HG03095 (cell line): Measurements from ENCODE around the gene TM9SF4.
"Not testable (repeated sequence)": the region's sequence is repeated elsewhere in the genome, so short reads cannot be mapped to it uniquely, and the experiment has no call there.

Experiments
- ATAC-seq: cut with Tn5 transposase; IDR thresholded peaks from one replicate; pipeline ENCODE4 v1.9.1; 2021; ENCODE audit warnings: moderate library complexity; ENCODE audit not compliant: unreplicated experiment

The TM9SF4 gene

DNA sequence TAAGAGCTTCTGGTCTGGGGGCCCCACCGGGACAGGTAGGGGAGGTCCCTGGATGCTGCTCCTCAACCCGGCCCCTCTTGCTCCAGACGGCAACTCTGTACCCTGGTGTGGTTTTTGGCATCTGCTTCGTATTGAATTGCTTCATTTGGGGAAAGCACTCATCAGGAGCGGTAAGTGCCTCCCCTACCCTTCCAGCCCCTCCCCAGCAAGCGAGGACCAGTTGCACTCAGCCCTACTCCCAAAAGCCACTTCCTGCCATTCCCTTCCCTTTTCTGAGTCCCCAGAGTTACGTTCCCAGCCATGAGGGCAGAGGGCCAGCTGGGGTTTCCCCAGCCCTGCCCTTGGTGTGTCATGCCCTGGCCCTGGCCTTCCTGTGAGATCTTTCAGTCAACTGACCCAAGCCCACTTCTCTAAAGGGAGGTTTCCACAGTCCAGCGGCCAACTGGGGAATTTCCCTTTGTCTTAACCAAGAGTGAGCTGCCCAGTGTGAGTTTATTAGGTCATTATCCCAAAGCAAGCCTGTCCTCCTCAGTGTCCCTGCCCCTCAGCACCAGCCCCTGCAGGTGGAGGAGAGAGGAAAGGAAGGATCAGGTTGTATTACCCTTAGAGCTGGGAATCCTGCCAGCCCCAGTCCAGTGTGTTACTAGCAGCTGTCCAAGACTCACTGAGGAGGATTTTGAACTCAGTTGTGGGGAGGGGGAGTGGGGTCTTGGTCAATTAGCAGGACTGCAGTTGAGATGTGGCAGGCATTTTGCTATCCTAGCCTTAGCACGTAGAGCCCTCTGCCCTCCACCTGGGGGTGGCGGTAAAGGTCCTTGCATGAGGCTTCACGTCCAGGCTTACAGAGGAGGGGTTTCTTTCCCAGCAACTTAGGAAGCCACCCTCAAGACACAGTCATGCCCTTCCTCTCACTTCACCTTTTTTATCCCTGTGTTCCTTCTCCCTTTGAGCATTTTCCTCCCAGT is 45.8 kb downstream of the TM9SF4 start:
- no peak for ATAC-seq

GRCh38 chr20:32157611-32158010 is 48.1 kb downstream of the TM9SF4 start:
- ATAC-seq = no peak

DNA sequence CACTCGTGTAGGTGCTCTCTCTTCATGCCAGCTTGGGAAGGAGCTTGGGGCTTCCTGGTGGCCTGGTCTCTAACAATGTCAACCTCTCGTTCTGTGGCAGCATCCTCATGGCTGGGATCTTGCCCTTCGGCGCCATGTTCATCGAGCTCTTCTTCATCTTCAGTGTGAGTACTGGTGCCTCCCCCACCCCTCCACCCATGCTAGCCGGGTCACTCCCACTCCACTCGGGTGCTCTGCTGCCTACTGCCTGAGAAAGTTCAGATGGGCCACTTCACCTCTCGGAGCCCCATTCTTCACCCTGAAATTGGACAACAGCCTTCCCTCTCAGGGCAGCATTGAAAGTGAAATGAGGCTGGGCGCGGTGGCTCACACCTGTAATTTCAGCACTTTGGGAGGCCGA is 48.8 kb downstream of the TM9SF4 start:
- ATAC-seq = no peak

DNA sequence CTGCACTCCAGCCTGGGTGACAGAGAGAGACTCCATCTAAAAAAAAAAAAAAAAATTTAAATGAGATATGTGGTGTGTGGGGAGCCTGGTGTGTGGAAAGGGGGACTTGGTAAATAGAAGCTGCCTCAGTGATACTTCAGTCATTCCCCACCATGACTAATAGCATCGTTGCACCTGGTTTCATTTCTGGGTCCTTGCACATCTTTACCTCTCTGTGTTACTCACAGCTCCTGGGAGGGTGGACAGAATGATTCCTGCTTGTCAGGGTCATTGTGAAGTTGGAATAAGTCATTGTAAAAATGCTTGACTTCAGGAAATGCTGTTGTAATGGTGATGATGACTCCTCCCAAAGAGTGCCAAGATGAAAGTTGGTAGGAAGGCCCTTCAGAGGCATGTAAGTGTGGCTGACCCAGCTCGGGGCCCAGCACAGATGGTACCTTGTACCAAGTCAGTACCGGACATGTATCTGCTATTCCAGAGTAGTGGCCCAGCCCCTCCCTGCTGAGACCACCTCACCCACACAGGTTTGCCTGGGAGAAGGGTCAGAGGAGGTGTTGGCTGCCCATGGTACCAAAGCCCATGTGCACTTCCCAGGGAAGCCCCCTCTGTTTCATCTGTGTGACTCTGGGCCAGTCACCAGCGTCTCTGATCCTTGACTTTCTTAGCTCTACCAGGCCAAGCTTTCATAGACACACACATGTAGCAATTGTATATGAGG is 49.6 kb downstream of the TM9SF4 start:
- ATAC-seq = no peak

DNA sequence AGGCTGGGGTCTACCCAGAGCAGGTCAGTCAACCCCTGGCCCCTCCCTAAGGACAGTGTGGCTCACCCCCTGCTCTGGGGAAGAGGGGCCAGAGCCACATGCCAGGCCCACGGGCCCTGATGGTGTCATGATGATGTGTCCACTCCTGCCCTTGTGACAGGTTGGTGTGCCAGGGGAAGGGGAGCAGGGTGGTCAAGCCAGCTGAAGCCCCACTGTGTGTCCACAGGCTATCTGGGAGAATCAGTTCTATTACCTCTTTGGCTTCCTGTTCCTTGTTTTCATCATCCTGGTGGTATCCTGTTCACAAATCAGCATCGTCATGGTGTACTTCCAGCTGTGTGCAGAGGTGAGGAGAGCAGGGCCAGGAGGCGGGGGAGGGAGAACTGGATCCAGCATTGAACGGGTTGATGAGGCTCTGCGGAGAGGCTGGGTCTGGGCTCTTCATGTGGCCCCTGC is 50.3 kb downstream of the TM9SF4 start:
- no peak for ATAC-seq

DNA sequence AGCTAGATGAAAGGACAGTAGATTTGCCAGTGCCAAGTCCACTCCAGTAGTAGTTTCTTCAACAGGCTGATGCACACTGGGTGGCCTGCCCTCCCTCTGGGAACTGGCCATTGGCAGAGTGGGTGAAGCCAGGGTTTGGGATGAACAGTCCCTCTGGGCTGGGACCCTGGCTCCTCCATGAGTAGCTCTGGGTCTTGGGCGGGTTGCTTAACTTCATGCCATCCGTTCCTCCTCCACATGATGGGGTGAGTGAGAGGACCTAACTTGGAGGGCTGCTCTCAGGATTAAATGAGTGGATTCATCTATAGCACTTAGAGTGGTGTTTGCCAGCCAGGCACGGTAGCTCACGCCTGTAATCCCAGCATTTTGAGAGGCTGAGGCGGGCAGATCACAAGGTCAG is 50.8 kb downstream of the TM9SF4 start:
- no peak for ATAC-seq

DNA sequence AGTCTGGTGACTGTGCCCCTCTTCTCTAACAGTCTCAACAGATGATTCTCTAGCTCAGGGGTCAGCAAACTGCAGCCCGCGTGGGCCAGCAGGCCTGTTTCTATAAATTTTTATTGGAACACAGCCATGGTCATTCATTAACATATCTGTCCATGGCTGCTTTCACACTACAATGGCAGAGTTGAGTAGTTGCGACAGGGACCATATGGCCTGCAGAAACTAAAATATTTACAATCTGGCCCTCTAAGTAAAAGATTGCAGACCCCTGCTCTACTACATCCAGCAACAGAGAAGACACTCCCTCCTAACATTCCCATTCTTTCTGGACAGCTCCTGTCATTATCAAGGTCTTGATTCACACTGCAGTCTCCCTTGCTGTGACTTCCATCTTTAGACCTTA is 52.8 kb downstream of the TM9SF4 start:
- no peak for ATAC-seq

DNA sequence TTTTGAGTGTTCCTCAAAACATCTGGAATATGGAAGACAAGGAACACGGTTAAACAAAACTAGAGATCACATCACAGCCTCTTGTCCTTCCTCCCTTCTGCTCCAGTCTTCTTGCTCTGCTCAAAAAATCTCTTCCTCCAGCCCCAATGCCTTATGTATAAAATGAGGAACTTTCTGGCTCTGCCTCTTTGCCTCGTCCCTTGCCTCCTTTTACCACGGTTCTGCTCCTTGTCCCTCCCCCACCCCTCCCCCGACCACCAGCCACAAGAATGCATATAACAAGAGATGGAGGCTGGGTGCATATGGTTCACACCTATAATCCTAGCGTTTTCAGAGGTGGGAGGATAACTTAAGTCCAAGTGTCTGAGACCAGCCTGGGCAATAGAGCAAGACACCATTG is 54.4 kb downstream of the TM9SF4 start:
- ATAC-seq = no peak

- ATAC-seq = no peak
Measured at GRCh38 chr20:32164984-32165735, 55.6 kb downstream of the TM9SF4 start.

- ATAC-seq = no peak
Measured at GRCh38 chr20:32165836-32166545, 56.5 kb downstream of the TM9SF4 start.

DNA sequence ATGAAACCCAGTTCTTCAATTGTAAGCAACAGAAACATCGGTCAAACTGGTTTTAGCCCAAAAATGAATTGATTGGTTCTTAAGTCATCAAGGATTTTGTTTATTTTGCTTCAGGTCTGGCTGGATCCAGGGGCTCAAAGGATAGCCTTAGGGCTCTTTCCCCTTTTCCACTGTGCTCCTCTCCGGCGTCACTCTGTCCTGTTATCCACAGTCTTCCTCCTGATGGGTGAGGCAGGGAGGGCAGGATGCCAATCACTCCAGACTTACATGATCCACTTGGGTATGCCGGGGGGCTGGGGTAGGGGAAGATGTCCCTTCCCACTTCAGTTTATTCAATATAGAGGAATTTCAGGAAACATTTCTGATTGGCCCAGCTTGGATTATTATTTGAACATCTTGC is 58.0 kb downstream of the TM9SF4 start:
- ATAC-seq = no peak

DNA sequence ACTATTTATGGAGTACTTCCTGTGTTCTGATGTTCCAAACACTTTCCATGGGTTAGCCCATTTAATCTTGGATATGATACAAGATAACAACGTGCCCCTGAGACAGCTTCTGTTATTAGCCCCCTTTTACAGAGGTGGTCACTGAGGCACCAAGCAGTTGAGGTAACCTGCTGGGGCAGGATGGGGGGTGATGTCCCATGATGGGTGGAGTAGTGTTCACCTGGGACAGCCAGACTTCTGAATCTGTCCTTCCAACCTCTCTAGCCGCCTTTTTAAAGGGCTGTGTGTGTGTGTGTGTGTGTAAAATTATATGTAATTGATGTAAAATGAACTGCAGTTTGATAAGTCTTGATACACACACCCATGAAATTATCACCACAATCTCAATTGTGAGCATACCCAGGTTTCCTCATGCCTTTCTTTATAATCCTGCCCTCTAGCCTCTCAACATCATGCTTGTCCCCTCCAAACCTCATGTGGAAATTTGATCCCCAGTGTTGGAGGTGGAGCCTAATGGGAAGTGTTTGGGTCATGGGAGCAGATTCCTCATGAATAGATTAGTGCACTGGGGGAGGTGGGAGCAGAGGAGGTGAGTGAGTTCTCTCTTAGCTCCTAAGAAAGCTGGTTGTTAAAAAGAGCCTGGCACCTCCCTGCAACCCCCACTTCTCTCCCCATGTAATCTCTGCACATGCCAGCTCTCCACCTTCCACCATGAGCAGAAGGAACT is 58.8 kb downstream of the TM9SF4 start:
- no peak for ATAC-seq

- ATAC-seq = not testable (repeated sequence)
Measured at GRCh38 chr20:32177696-32178095, 68.2 kb downstream of the TM9SF4 start.

DNA sequence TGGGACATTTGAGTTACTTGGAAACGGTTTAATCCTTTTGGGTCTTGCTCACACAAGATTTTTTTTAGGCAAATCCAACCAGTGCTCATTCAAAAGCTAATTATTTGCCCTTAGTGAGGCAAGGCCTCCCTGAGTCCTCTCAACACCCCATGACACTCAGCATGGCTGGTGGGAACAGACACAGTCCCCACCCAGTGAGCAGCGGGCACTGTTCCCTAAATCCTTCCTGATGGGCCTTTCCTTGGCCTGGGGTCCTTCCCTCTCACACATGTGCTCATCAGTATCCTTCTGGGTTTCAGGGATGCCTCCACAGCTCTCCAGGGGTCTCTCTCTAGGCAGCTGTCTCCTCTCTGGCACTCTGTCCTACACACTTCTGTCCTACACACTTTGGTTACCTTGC is 70.0 kb downstream of the TM9SF4 start:
- ATAC-seq = no peak

DNA sequence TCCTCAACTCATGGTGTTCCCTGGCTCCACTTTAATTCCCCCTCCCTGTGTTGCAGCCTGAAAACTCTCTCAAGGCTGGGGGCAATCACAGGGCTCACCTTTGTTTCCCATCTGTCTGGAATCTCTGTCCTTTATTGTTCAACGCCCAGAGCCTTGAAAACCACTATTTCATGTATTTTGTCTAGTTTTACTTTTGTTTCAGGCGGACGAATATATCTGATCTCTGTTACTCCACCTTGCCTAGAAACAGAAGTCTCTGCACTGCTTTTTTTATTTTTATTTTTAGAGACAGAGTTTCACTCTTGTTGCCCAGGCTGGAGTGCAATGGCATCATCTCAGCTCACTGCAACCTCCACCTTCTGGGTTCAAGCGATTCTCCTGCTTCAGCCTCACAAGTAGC is 70.4 kb downstream of the TM9SF4 start:
- ATAC-seq = no peak

DNA sequence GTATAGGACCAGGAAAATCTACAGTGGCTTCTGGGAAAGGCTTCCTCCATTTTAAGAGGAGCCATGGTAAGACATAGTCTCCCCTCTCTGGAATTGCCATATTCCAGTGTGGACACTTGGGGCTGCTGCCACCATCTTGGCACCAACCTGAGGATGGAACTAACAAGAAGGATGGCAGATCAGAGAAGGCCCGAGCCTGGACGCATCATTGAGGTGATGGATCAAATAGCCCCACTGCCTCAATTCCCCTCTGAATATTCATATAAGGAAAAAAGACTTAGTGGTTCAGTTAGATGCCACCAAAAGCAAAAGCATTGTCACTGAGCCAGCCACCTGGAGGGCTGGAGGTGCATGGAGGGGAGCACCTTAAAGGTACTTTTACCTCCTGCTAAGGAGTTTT is 72.1 kb downstream of the TM9SF4 start:
- no peak for ATAC-seq

DNA sequence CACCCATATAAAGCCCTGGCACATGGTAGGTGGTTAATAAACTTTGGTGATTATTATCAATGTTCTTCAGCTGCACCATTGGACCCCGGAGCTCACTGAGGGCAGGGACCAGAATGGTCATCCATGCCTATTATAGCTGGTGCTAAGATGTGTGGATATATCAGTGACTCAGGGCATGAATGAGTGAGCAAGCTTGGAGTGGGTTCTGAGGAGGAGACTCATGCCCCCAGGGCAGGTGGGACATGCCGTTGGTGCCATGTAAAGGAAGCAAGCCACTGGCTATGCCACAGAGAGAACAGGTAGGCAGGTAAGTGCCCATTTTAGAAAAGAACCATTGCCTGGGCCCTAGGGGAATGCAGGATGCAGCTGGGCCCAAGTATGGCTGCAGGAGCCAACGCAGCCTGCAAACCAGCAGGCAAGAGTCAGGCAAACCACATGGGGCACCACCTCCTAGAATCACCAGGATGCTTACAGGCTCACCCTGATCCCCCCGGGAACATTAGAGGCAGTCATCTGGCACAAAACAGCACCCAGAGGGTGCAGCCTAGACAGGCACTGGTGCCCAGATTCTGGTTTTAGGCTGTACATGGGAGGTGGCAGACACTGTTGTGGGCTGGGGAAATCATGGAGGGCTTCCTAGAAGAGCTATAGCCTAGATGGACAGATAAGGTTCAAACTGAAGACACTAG is 74.6 kb downstream of the TM9SF4 start:
- no peak for ATAC-seq

DNA sequence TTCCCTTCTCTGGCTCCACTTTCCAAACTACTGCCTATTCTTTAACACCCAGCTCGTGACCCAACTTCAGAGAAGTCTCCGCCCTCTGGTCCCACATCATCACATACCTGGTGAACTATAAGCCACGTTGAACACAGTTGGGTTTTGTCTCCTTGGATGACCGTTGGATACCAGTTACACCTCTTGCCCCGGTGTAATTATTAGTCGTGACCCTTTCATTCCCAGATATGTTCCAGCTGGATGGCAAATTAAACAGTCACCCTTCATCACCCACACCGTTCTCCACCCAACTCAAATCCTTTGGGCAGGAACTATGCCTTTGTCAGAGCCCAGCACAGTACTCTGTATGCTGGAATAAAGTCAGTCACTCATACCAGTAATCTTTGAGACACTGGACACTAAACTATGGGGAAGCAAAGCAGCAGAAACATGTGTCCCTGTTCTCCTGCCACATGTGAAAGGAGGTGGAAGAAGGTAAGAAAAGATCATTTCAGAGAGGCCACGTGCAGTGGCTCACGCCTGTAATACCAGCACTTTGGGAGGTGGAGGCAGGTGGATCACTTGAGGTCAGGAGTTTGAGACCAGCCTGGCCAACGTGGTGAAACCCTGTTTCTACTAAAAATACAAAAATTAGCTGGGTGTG is 75.6 kb downstream of the TM9SF4 start:
- ATAC-seq = no peak

GRCh38 chr20:32186506-32186905 is 77.0 kb downstream of the TM9SF4 start:
- ATAC-seq = no peak
